Measurements from ENCODE around the gene AKAP6.

Gene AKAP6

GRCh38 chr14:32805979-32806378, 476.9 kb downstream of the AKAP6 start:
- Histone ChIP-seq H3K27me3 (ENCODE audit: insufficient read depth, low read length) (no peaks in the 10 kb centered on the region), H3K9me2 (ENCODE audit: low read depth, low read length) (no peaks in the 10 kb centered on the region), H3F3A (ENCODE audit: insufficient read depth, low read length) (no peaks in the 10 kb centered on the region), H4K20me1 (ENCODE audit: insufficient read depth, low read length) (no peaks in the 10 kb centered on the region), H3K4me2 (ENCODE audit: low read length) (no peak overlapping the region), H3K9ac (ENCODE audit: low read length) (no peak overlapping the region), H3K4me3 (ENCODE audit: low read depth, low read length, poor library complexity, severe bottlenecking) (no peak overlapping the region), H3K27ac (ENCODE audit: low read depth, low read length, poor library complexity, severe bottlenecking) (no peak overlapping the region), H2AFZ (ENCODE audit: low read length) (no peak overlapping the region), H3K4me1 (ENCODE audit: insufficient read depth, low read length, severe bottlenecking) (no peaks in the 10 kb centered on the region), H3K9me3 (ENCODE audit: low read length) (no peaks in the 10 kb centered on the region), H3K79me2 (ENCODE audit: insufficient read depth, low read length) (no peaks in the 10 kb centered on the region), H3K36me3 (ENCODE audit: insufficient read depth, low read length) (no peaks in the 10 kb centered on the region)
- no peak for TF ChIP-seq EZH2 (IDR thresholded peaks at IDR 0.05; ENCODE audit: borderline replicate concordance, low read length)
- TF ChIP-seq, protein P1, sequence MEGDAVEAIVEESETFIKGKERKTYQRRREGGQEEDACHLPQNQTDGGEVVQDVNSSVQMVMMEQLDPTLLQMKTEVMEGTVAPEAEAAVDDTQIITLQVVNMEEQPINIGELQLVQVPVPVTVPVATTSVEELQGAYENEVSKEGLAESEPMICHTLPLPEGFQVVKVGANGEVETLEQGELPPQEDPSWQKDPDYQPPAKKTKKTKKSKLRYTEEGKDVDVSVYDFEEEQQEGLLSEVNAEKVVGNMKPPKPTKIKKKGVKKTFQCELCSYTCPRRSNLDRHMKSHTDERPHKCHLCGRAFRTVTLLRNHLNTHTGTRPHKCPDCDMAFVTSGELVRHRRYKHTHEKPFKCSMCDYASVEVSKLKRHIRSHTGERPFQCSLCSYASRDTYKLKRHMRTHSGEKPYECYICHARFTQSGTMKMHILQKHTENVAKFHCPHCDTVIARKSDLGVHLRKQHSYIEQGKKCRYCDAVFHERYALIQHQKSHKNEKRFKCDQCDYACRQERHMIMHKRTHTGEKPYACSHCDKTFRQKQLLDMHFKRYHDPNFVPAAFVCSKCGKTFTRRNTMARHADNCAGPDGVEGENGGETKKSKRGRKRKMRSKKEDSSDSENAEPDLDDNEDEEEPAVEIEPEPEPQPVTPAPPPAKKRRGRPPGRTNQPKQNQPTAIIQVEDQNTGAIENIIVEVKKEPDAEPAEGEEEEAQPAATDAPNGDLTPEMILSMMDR (IDR thresholded peaks at IDR 0.05; ENCODE audit: low read length), result no peak

DNA sequence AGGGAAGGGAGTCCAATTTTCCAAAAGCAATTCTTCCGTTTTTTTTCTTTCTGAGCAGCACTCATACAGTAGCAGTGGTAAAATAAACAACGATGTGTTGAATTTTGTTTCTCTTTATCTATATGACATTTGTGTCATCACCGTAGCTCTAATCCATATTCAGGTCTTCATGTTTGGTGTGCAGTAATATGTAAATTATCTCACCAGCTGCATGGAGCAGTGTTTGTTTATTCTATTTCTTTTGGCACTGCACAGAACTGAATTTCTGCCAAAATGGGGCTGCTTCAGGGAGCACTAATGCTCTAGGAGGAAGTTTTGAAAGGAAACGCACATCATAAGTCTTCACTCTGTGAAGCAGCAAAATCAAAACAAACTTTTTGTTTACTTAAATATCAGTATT, 479.5 kb downstream of the AKAP6 start:
- no peaks in the 10 kb centered on the region for H3K27me3 ChIP-seq (ENCODE audit: insufficient read depth, low read length)
- H3F3A ChIP-seq (ENCODE audit: insufficient read depth, low read length), result no peaks in the 10 kb centered on the region
- no peaks in the 10 kb centered on the region for H3K79me2 ChIP-seq (ENCODE audit: insufficient read depth, low read length)
- H3K27ac ChIP-seq (ENCODE audit: low read depth, low read length, poor library complexity, severe bottlenecking), result no peak overlapping the region
- H2AFZ ChIP-seq (ENCODE audit: low read length), result no peak overlapping the region
- TF ChIP-seq, protein P1 (IDR thresholded peaks at IDR 0.05; ENCODE audit: low read length), result no peak
- no peak for TF ChIP-seq EZH2 (IDR thresholded peaks at IDR 0.05; ENCODE audit: borderline replicate concordance, low read length)
- no peaks in the 10 kb centered on the region for H3K9me3 ChIP-seq (ENCODE audit: low read length)
- no peaks in the 10 kb centered on the region for H3K4me1 ChIP-seq (ENCODE audit: insufficient read depth, low read length, severe bottlenecking)
- no peaks in the 10 kb centered on the region for H4K20me1 ChIP-seq (ENCODE audit: insufficient read depth, low read length)
- no peak overlapping the region for H3K4me2 ChIP-seq (ENCODE audit: low read length)
- no peak overlapping the region for H3K9ac ChIP-seq (ENCODE audit: low read length)
- H3K9me2 ChIP-seq (ENCODE audit: low read depth, low read length), result no peaks in the 10 kb centered on the region
- H3K36me3 ChIP-seq (ENCODE audit: insufficient read depth, low read length), result no peaks in the 10 kb centered on the region
- H3K4me3 ChIP-seq (ENCODE audit: low read depth, low read length, poor library complexity, severe bottlenecking), result no peak overlapping the region

- H2AFZ ChIP-seq (ENCODE audit: low read length), result no peak overlapping the region
- H3K9me2 ChIP-seq (ENCODE audit: low read depth, low read length), result no peaks in the 10 kb centered on the region
- no peak for TF ChIP-seq EZH2 (IDR thresholded peaks at IDR 0.05; ENCODE audit: borderline replicate concordance, low read length)
- TF ChIP-seq, protein P1 (IDR thresholded peaks at IDR 0.05; ENCODE audit: low read length), result no peak
- H4K20me1 ChIP-seq (ENCODE audit: insufficient read depth, low read length), result no peaks in the 10 kb centered on the region
- H3K79me2 ChIP-seq (ENCODE audit: insufficient read depth, low read length), result no peaks in the 10 kb centered on the region
- no peaks in the 10 kb centered on the region for H3K36me3 ChIP-seq (ENCODE audit: insufficient read depth, low read length)
- no peaks in the 10 kb centered on the region for H3K27me3 ChIP-seq (ENCODE audit: insufficient read depth, low read length)
- H3K4me1 ChIP-seq (ENCODE audit: insufficient read depth, low read length, severe bottlenecking), result no peaks in the 10 kb centered on the region
- no peaks in the 10 kb centered on the region for H3K9me3 ChIP-seq (ENCODE audit: low read length)
- H3K27ac ChIP-seq (ENCODE audit: low read depth, low read length, poor library complexity, severe bottlenecking), result no peak overlapping the region
- H3F3A ChIP-seq (ENCODE audit: insufficient read depth, low read length), result no peaks in the 10 kb centered on the region
- H3K4me2 ChIP-seq (ENCODE audit: low read length), result no peak overlapping the region
- no peak overlapping the region for H3K4me3 ChIP-seq (ENCODE audit: low read depth, low read length, poor library complexity, severe bottlenecking)
- no peak overlapping the region for H3K9ac ChIP-seq (ENCODE audit: low read length)
Observed at GRCh38 chr14:32809255-32809654, 480.2 kb downstream of the AKAP6 start.
